Melanocyte of skin (primary cell): ENCODE results near the gene TMEM50A. TPM values are rescaled to one million over a fixed set of nuclear protein-coding genes. Genes with fewer than 3 reads are reported as not detected.

ENCODE experiments used
- total RNA-seq, 2 donors: library from RNA; depleted of rRNA; stranded (reverse); fragments of >200 nt; gene quantifications; 2 replicates each; pipeline ENCODE4 v1.2.3, GENCODE V29; 2012

Gene TMEM50A
- total RNA-seq = 100 to 1,000 TPM in 1 of 2 donors, 10 to 100 TPM in 1; 93.2 to 109 TPM

DNA sequence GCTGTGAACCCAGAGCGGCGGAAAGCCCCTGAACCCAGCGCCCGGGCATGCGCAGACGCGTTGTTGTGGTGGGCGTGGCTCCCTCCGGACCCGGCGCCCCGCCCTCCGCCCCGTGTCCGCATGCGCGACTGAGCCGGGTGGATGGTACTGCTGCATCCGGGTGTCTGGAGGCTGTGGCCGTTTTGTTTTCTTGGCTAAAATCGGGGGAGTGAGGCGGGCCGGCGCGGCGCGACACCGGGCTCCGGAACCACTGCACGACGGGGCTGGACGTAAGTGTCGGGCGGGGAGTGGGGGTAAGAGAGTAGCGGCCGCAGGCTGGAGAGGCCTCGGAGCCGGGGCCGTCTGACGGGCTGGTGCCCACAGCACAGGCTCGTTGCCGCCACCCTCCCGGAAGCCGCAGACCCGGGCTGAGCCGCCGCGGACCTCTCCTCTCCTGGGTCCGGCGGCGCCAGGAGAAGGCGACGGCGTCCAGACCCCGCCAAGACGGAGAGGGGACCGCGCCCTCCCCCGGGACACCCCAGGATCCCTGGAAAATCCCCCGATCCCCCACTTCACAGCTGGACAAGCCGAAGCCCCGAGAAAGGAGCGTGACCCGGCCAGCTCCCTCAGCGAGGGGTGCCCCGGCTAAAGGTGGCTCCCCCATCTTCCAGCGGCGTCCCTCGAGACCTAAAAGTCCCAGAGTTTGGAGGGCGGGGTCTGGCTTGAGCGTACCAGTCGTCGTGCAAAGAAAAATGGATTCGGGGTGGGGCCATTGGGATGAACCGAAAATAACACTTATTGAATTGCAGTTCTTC lies at the start of gene TMEM50A:
TSS of gene TMEM50A (plus strand) at position 147 of the 794 bp plus-strand sequence. CDS start 2,153 bp downstream, outside the sequence.

Other genes starting within 250 kb of the TMEM50A start
- gene SYF2, start 105.8 kb upstream of the TMEM50A start, total RNA-seq = 10 to 100 TPM; 18.6 to 20.0 TPM
- 10 to 100 TPM; 70.5 to 76.3 TPM for gene RSRP1, start 90.9 kb upstream of the TMEM50A start, total RNA-seq
- gene RHD, start 65.8 kb upstream of the TMEM50A start, total RNA-seq = under 1 TPM in 1 of 2 donors, not detected in 1; 0.34 TPM
- under 1 TPM in 1 of 2 donors, not detected in 1; 0.34 TPM for gene RHCE, start 82.5 kb downstream of the TMEM50A start, total RNA-seq
- 10 to 100 TPM; 15.1 to 16.0 TPM for gene MACO1, start 92.6 kb downstream of the TMEM50A start, total RNA-seq
- gene LDLRAP1, start 205.3 kb downstream of the TMEM50A start, total RNA-seq = 10 to 100 TPM; 16.5 to 21.3 TPM